K562 (cell line): ENCODE results near the gene FBP2. TPM values are rescaled to one million over a fixed set of nuclear protein-coding genes. Genes with fewer than 3 reads are reported as not detected.

ENCODE experiments used
- BMI1 ChIP-seq: fragments of 150-350 bp; IDR thresholded peaks from 2 replicates; pipeline ENCODE4 v1.6.1; 2014; ENCODE audit warnings: low read length
- CREB1 ChIP-seq, 2 experiments: sonication (generic) in 1 of 2; formaldehyde crosslinking in 1 of 2; IDR thresholded peaks; 2 replicates each; pipeline versions ENCODE4 v1.6.1 to v1.8.0; 2012 to 2022; ENCODE audit warnings: inconsistent platforms in 1 of 2, mild to moderate bottlenecking in 1 of 2, missing genetic modification reagents in 1 of 2, moderate library complexity in 1 of 2
- FUS ChIP-seq: fragments of 200-400 bp; formaldehyde crosslinking; optimal IDR thresholded peaks from 2 replicates; pipeline ENCODE3; 2017; ENCODE audit warnings: low read depth, low read length
- KDM5B ChIP-seq: fragments of 200-600 bp; sonication (generic); IDR thresholded peaks from 2 replicates; pipeline ENCODE4 v1.6.1; 2012; ENCODE audit warnings: low read depth, mild to moderate bottlenecking, moderate library complexity, low read length, control low read depth, inconsistent platforms; ENCODE audit not compliant: insufficient replicate concordance
- NCOR1 ChIP-seq: fragments of 450-650 bp; IDR thresholded peaks from 2 replicates; pipeline ENCODE4 v1.6.1; 2016; ENCODE audit warnings: mild to moderate bottlenecking, moderate library complexity
- NR2C2 ChIP-seq, 2 experiments: fragments of 200-800 bp in 1 of 2; sonication (Bioruptor generic) in 1 of 2; sonication (generic) in 1 of 2; formaldehyde crosslinking in 1 of 2; IDR thresholded peaks; 2 replicates each; pipeline versions ENCODE4 v1.6.1 to v1.8.0; 2016 to 2022; ENCODE audit warnings: mild to moderate bottlenecking in 1 of 2, missing compliant biosample characterization in 1 of 2, missing genetic modification characterization in 1 of 2, missing genetic modification reagents in 1 of 2
- RBM17 ChIP-seq: fragments of 200-400 bp; formaldehyde crosslinking; IDR thresholded peaks from 2 replicates; pipeline ENCODE4 v1.6.1; 2017; ENCODE audit warnings: low read depth, mild to moderate bottlenecking, low read length, borderline replicate concordance
- SNRNP70 ChIP-seq: fragments of 200-400 bp; formaldehyde crosslinking; optimal IDR thresholded peaks from 2 replicates; pipeline ENCODE3; 2017; ENCODE audit warnings: low read depth, low read length
- SRF ChIP-seq, 2 experiments: fragments of 250-450, 450-650 bp in 1 of 2; sonication (Bioruptor Pico) in 1 of 2; sonication (generic) in 1 of 2; formaldehyde crosslinking; IDR thresholded peaks; 2 replicates each; pipeline versions ENCODE4 v1.5.0 to v1.5.1; 2020 to 2022; ENCODE audit warnings: mild to moderate bottlenecking in 1 of 2, missing genetic modification reagents in 1 of 2
- YBX1 ChIP-seq: fragments of 450-650 bp; IDR thresholded peaks from 2 replicates; pipeline ENCODE4 v1.7.1; 2016; ENCODE audit warnings: mild to moderate bottlenecking
- ZNF584 ChIP-seq: fragments of 200-800 bp; sonication (Bioruptor generic); IDR thresholded peaks from 2 replicates; pipeline ENCODE4 v1.6.1; 2016; ENCODE audit warnings: low read depth, mild to moderate bottlenecking, missing genetic modification characterization, missing compliant biosample characterization
- ZNF695 ChIP-seq: fragments of 450-650 bp; formaldehyde crosslinking; IDR thresholded peaks from 2 replicates; pipeline ENCODE4 v1.4.0; 2020; ENCODE audit warnings: mild to moderate bottlenecking, moderate library complexity
- polyA plus RNA-seq, 8 experiments: library from polyadenylated mRNA; depleted of rRNA in 4 of 8; stranded (reverse) in 5 of 8; unstranded in 3 of 8; fragments of >200 nt; fragmentation: Nextera tagmentation in 2 of 8; fragmentation: Illumina TruSeq in 1 of 8; extraction: Ambion mirVana in 2 of 8; extraction: Trizol in 1 of 8; gene quantifications; 2 replicates each; pipeline versions ENCODE4 v1.2.1 to v1.2.3, GENCODE V29; 2011 to 2014; ENCODE audit warnings: inconsistent platforms in 1 of 8, missing spikeins in 1 of 8
- total RNA-seq, 7 experiments: library from RNA; depleted of rRNA in 6 of 7; stranded (reverse); fragments of >200 nt in 6 of 7; fragmentation: Illumina TruSeq in 2 of 7; extraction: Trizol in 2 of 7; gene quantifications; 2 replicates each; pipeline versions ENCODE4 v1.2.1 to v1.2.3, GENCODE V29; 2011 to 2021; ENCODE audit warnings: low replicate concordance in 1 of 7
- TF ChIP-seq, protein P1 (sequence below): fragments of 450-650 bp; IDR thresholded peaks from 2 replicates; pipeline ENCODE4 v1.6.1; 2016
- TF ChIP-seq, protein P2 (sequence below), 2 experiments: fragments of 450-650 bp; conservative IDR thresholded peaks; 2 replicates each; pipeline ENCODE4 v1.6.1; 2017; ENCODE audit warnings: mild to moderate bottlenecking in 2 of 2, moderate library complexity in 2 of 2
- TF ChIP-seq, protein P3 (sequence below): sonication (generic); formaldehyde crosslinking; IDR thresholded peaks from 2 replicates; pipeline ENCODE4 v1.8.1; 2023; ENCODE audit warnings: missing genetic modification reagents, mild to moderate bottlenecking, borderline replicate concordance
- TF ChIP-seq, protein P4 (sequence below): fragments of 200-400 bp; formaldehyde crosslinking; IDR thresholded peaks from 2 replicates; pipeline ENCODE4 v1.6.1; 2017; ENCODE audit warnings: mild to moderate bottlenecking, low read depth, low read length, moderate library complexity

FBP2 gene
- total and polyA plus RNA-seq, 9 of the 15 experiments (the other 6 are each of a cell fraction or from before 2014, with no cell fraction given) = 0.06 TPM; not detected in 7

DNA sequence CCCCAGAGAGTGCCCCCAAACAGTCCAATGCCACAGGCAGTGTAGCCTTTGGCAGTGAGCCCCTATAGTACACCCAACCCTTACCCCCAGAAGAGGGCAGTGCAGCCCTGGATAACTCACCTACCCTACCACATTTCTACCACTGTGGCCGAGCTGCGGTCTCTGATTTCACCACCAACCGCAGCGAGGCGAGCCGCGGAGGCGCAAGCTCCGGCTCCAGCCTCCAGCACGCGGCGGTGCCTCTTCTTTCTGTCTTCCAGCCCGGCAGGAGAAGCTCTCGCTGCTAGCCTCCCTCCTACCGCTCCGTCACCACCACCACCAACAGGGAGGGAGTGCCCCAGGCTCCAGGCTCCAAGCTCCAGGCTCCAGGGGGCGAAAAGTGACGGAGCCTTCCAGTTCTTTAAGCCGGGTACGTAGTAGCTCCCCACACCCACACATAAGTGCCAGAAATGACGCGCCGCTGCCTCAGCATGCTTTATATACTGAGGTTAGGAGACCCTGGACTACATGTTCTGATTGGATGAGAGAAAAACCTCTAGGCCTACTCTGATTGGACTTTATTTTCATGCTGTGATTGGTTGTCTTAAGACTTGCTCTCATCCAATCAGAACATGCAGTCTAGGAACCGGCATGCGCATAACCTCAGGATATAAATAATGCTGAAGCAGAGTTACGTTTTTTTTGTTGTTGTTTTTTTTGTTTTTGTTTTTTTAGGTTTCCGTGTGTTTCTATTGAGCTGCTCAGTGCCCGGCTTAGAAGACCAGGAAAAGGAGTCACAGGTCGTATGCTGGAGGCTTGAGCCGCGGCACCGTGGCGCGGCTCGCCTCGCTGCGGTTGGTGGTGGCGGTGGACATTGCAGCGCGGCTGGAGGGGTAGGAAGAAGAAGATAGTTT is 38.9 kb downstream of the FBP2 start, which contains the start of gene PCAT7 (continued):
- TF ChIP-seq, protein P1, sequence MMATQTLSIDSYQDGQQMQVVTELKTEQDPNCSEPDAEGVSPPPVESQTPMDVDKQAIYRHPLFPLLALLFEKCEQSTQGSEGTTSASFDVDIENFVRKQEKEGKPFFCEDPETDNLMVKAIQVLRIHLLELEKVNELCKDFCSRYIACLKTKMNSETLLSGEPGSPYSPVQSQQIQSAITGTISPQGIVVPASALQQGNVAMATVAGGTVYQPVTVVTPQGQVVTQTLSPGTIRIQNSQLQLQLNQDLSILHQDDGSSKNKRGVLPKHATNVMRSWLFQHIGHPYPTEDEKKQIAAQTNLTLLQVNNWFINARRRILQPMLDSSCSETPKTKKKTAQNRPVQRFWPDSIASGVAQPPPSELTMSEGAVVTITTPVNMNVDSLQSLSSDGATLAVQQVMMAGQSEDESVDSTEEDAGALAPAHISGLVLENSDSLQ = no peak
- TF ChIP-seq, protein P2, sequence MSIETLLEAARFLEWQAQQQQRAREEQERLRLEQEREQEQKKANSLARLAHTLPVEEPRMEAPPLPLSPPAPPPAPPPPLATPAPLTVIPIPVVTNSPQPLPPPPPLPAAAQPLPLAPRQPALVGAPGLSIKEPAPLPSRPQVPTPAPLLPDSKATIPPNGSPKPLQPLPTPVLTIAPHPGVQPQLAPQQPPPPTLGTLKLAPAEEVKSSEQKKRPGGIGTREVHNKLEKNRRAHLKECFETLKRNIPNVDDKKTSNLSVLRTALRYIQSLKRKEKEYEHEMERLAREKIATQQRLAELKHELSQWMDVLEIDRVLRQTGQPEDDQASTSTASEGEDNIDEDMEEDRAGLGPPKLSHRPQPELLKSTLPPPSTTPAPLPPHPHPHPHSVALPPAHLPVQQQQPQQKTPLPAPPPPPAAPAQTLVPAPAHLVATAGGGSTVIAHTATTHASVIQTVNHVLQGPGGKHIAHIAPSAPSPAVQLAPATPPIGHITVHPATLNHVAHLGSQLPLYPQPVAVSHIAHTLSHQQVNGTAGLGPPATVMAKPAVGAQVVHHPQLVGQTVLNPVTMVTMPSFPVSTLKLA (conservative IDR thresholded peaks at IDR 0.05) = no peak
- TF ChIP-seq RBM17 = no peak
- no peak for TF ChIP-seq SNRNP70
- no peak for TF ChIP-seq YBX1
- TF ChIP-seq, protein P3, sequence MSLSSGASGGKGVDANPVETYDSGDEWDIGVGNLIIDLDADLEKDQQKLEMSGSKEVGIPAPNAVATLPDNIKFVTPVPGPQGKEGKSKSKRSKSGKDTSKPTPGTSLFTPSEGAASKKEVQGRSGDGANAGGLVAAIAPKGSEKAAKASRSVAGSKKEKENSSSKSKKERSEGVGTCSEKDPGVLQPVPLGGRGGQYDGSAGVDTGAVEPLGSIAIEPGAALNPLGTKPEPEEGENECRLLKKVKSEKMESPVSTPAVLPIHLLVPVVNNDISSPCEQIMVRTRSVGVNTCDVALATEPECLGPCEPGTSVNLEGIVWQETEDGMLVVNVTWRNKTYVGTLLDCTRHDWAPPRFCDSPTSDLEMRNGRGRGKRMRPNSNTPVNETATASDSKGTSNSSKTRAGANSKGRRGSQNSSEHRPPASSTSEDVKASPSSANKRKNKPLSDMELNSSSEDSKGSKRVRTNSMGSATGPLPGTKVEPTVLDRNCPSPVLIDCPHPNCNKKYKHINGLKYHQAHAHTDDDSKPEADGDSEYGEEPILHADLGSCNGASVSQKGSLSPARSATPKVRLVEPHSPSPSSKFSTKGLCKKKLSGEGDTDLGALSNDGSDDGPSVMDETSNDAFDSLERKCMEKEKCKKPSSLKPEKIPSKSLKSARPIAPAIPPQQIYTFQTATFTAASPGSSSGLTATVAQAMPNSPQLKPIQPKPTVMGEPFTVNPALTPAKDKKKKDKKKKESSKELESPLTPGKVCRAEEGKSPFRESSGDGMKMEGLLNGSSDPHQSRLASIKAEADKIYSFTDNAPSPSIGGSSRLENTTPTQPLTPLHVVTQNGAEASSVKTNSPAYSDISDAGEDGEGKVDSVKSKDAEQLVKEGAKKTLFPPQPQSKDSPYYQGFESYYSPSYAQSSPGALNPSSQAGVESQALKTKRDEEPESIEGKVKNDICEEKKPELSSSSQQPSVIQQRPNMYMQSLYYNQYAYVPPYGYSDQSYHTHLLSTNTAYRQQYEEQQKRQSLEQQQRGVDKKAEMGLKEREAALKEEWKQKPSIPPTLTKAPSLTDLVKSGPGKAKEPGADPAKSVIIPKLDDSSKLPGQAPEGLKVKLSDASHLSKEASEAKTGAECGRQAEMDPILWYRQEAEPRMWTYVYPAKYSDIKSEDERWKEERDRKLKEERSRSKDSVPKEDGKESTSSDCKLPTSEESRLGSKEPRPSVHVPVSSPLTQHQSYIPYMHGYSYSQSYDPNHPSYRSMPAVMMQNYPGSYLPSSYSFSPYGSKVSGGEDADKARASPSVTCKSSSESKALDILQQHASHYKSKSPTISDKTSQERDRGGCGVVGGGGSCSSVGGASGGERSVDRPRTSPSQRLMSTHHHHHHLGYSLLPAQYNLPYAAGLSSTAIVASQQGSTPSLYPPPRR (CRISPR knock-in tag) = no peak
- no peak for TF ChIP-seq KDM5B
- no peak for TF ChIP-seq SRF (CRISPR knock-in tag; IDR thresholded peaks at IDR 0.05)
- no peak for TF ChIP-seq ZNF695
- TF ChIP-seq BMI1 = no peak
- TF ChIP-seq NR2C2 (CRISPR knock-in tag; IDR thresholded peaks at IDR 0.05) = no peak
- no peak for TF ChIP-seq NR2C2 (tag; IDR thresholded peaks at IDR 0.05)
- no peak for TF ChIP-seq NCOR1
- TF ChIP-seq FUS = no peak
- no peak for TF ChIP-seq ZNF584 (CRISPR knock-in tag)
- TF ChIP-seq CREB1 (IDR thresholded peaks at IDR 0.05) = no peak
- TF ChIP-seq CREB1 (CRISPR knock-in tag; IDR thresholded peaks at IDR 0.05) = no peak
- TF ChIP-seq, protein P4, sequence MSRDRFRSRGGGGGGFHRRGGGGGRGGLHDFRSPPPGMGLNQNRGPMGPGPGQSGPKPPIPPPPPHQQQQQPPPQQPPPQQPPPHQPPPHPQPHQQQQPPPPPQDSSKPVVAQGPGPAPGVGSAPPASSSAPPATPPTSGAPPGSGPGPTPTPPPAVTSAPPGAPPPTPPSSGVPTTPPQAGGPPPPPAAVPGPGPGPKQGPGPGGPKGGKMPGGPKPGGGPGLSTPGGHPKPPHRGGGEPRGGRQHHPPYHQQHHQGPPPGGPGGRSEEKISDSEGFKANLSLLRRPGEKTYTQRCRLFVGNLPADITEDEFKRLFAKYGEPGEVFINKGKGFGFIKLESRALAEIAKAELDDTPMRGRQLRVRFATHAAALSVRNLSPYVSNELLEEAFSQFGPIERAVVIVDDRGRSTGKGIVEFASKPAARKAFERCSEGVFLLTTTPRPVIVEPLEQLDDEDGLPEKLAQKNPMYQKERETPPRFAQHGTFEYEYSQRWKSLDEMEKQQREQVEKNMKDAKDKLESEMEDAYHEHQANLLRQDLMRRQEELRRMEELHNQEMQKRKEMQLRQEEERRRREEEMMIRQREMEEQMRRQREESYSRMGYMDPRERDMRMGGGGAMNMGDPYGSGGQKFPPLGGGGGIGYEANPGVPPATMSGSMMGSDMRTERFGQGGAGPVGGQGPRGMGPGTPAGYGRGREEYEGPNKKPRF = no peak
